Gastroesophageal sphincter (tissue), 4 donors: ENCODE measurements around the gene PTPRF. TPM values are rescaled to one million over a fixed set of nuclear protein-coding genes. Genes with fewer than 3 reads are reported as not detected.

ENCODE experiments used
- ATAC-seq: fragments of 150-250 bp; one replicate; pipeline ENCODE4 v1.9.1; 2016; ENCODE audit warnings: mild to moderate bottlenecking, moderate library complexity
- H3K27ac ChIP-seq, 4 donors: fragments of 200-600 bp; sonication (generic) in 3 of 4; 1 replicate in 3 of 4; 2 replicates in 1 of 4; pipeline ENCODE4 v1.5.1; 2016 to 2019
- H3K27me3 ChIP-seq: fragments of 200-600 bp; sonication (generic); one replicate; pipeline ENCODE4 v1.5.1; 2019
- H3K36me3 ChIP-seq, 2 donors: fragments of 200-600 bp; sonication (generic); one replicate each; pipeline ENCODE4 v1.5.1; 2019; ENCODE audit warnings: control low read depth in 1 of 2
- H3K4me1 ChIP-seq, 3 donors: fragments of 200-600 bp; sonication (generic); 1 replicate in 2 of 3; 2 replicates in 1 of 3; pipeline ENCODE4 v1.5.1; 2016 to 2019; ENCODE audit warnings: control low read depth in 2 of 3
- H3K4me3 ChIP-seq, 2 donors: fragments of 200-600 bp; sonication (generic); one replicate each; pipeline ENCODE4 v1.5.1; 2019; ENCODE audit warnings: mild to moderate bottlenecking in 1 of 2, moderate library complexity in 1 of 2
- H3K9me3 ChIP-seq, 3 donors: fragments of 200-600 bp; sonication (generic); one replicate each; pipeline ENCODE4 v1.5.1; 2017 to 2019; ENCODE audit warnings: control low read depth in 2 of 3
- CTCF ChIP-seq, 4 experiments: fragments of 200-600 bp in 2 of 4; fragments of 450-650 bp in 2 of 4; sonication (generic) in 1 of 4; IDR thresholded peaks; one replicate each; pipeline ENCODE4 v1.5.1; 2017 to 2019; ENCODE audit warnings: antibody characterized with exemption in 4 of 4, mild to moderate bottlenecking in 2 of 4, moderate library complexity in 2 of 4
- EP300 ChIP-seq: sonication (generic); formaldehyde crosslinking; IDR thresholded peaks from one replicate; pipeline ENCODE4 v1.6.1; 2017; ENCODE audit warnings: antibody characterized with exemption, mild to moderate bottlenecking
- POLR2A ChIP-seq, 2 donors: fragments of 450-650 bp; IDR thresholded peaks; one replicate each; pipeline ENCODE4 v1.6.1; 2017; ENCODE audit warnings: antibody characterized with exemption in 2 of 2, mild to moderate bottlenecking in 2 of 2, moderate library complexity in 1 of 2
- POLR2AphosphoS5 ChIP-seq: sonication (generic); formaldehyde crosslinking; IDR thresholded peaks from one replicate; pipeline ENCODE4 v1.6.1; 2017; ENCODE audit warnings: antibody characterized with exemption
- WGBS, 2 donors: methylation state at CpG; one replicate each; pipeline ENCODE4 v1.1.5; 2018; ENCODE audit warnings: low coverage in 1 of 2; 5-methylcytosine and 5-hydroxymethylcytosine counted together
- total RNA-seq, 4 donors: library from RNA; depleted of rRNA; stranded (reverse); fragments of >200 nt; gene quantifications; one replicate each; pipeline ENCODE4 v1.1.0, GENCODE V29; 2016

The PTPRF gene
- total RNA-seq, 4 donors from 2014 or later = 55.8 to 80.4 (median 60.8) TPM

- Histone ChIP-seq H3K4me1 (no peaks in the 10 kb centered on the region), H3K27me3 (no peaks in the 10 kb centered on the region), H3K27ac (no peak overlapping the region), H3K36me3 (peaks cover 7 to 100% of the 10 kb centered on the region in 2 donors), H3K4me3 (no peak overlapping the region), H3K9me3 (no peaks in the 10 kb centered on the region)
- 92 to 100% methylated on average over 1 to 5 of the region's 5 CpGs for WGBS, 2 donors
- ATAC-seq = no peak
- TF ChIP-seq POLR2AphosphoS5 = no peak
Measured at GRCh38 chr1:43669878-43670277, 139.2 kb downstream of the PTPRF start.

GRCh38 chr1:43671193-43671592 lies 140.5 kb downstream of the PTPRF start:
- no peaks in the 10 kb centered on the region for H3K4me1 ChIP-seq
- H3K4me3 ChIP-seq = no peak overlapping the region
- WGBS, 2 donors = 100% methylated on average over 1 to 2 of the region's 2 CpGs
- H3K36me3 ChIP-seq = peaks cover 7 to 100% of the 10 kb centered on the region in 2 donors
- TF ChIP-seq POLR2AphosphoS5 (no peak), CTCF (IDR thresholded peaks at IDR 0.05) (no peak), POLR2A (IDR thresholded peaks at IDR 0.05) (no peak), EP300 (no peak)
- H3K9me3 ChIP-seq = no peaks in the 10 kb centered on the region
- H3K27me3 ChIP-seq = no peaks in the 10 kb centered on the region
- H3K27ac ChIP-seq = no peak overlapping the region
- ATAC-seq = no peak

- H3K27me3 ChIP-seq = no peaks in the 10 kb centered on the region
- ATAC-seq = no peak
- no peaks in the 10 kb centered on the region for H3K9me3 ChIP-seq
- no peak overlapping the region for H3K27ac ChIP-seq
- no peaks in the 10 kb centered on the region for H3K4me1 ChIP-seq
- TF ChIP-seq POLR2A (IDR thresholded peaks at IDR 0.05) (no peak), POLR2AphosphoS5 (no peak), EP300 (no peak), CTCF (IDR thresholded peaks at IDR 0.05) (no peak)
- H3K36me3 ChIP-seq = peaks cover 5 to 100% of the 10 kb centered on the region in 2 donors
- WGBS, 2 donors = 66 to 90% methylated on average over 2 to 9 of the region's 10 CpGs
- H3K4me3 ChIP-seq = no peak overlapping the region
Measured at GRCh38 chr1:43671626-43672330, 141.1 kb downstream of the PTPRF start.

GRCh38 chr1:43673261-43673660 lies 142.6 kb downstream of the PTPRF start:
- Histone ChIP-seq H3K27me3 (no peaks in the 10 kb centered on the region), H3K27ac (no peak overlapping the region), H3K36me3 (peaks cover 0 to 93% of the 10 kb centered on the region in 2 donors), H3K4me3 (no peak overlapping the region), H3K9me3 (no peaks in the 10 kb centered on the region), H3K4me1 (no peaks in the 10 kb centered on the region)
- TF ChIP-seq POLR2AphosphoS5 (no peak), EP300 (no peak), CTCF (IDR thresholded peaks at IDR 0.05) (no peak), POLR2A (IDR thresholded peaks at IDR 0.05) (no peak)
- no peak for ATAC-seq
- WGBS, 2 donors = 80 to 89% methylated on average over 7 of the region's 7 CpGs

Other genes starting within 250 kb of the PTPRF start
- under 1 TPM in 1 of 4 donors, not detected in 3; 0.27 TPM for gene C1orf210, start 245.3 kb upstream of the PTPRF start, total RNA-seq
- 10 to 100 TPM; 11.4 to 49.3 (median 30.2) TPM for gene TIE1, start 229.9 kb upstream of the PTPRF start, total RNA-seq
- 1 to 10 TPM in 1 of 4 donors, under 1 TPM in 1, not detected in 2; 0.27 to 1.1 TPM for gene MPL, start 193.1 kb upstream of the PTPRF start, total RNA-seq
- under 1 TPM in 3 of 4 donors, not detected in 1; 0.42 to 0.69 (median 0.54) TPM for gene CDC20, start 171.9 kb upstream of the PTPRF start, total RNA-seq
- 10 to 100 TPM; 26.3 to 65.0 (median 41.0) TPM for gene ELOVL1, start 162.9 kb upstream of the PTPRF start, total RNA-seq
- 10 to 100 TPM; 31.4 to 41.1 (median 33.6) TPM for gene MED8, start 141.1 kb upstream of the PTPRF start, total RNA-seq
- gene SZT2, start 141.0 kb upstream of the PTPRF start, total RNA-seq = 10 to 100 TPM; 13.1 to 40.0 (median 35.1) TPM
- 100 to 1,000 TPM in 1 of 4 donors, 10 to 100 TPM in 3; 29.4 to 116 (median 50.8) TPM for gene HYI, start 77.0 kb upstream of the PTPRF start, total RNA-seq
- gene KDM4A, start 119.3 kb downstream of the PTPRF start, total RNA-seq = 10 to 100 TPM; 17.0 to 22.9 (median 19.5) TPM
- 10 to 100 TPM; 30.2 to 41.4 (median 33.2) TPM for gene ST3GAL3, start 176.7 kb downstream of the PTPRF start, total RNA-seq